Keratinocyte (primary cell): ENCODE results near the gene TSGA10. TPM values are rescaled to one million over a fixed set of nuclear protein-coding genes. Genes with fewer than 3 reads are reported as not detected.

ENCODE experiments used
- DNase-seq: peaks from one replicate; pipeline ENCODE4 v3.0.0-alpha.2; 2011; ENCODE audit warnings: low read depth, missing footprints, low spot score
- FAIRE-seq: peaks from 2 replicates; lab custom pipeline; 2011; peaks lifted over from hg19 to GRCh38; lab: Jason Lieb, UNC
- H2AFZ ChIP-seq: 2 replicates; pipeline ENCODE4 v1.6.0; 2012; ENCODE audit warnings: low read length, control low read depth, inconsistent platforms; ENCODE audit not compliant: control insufficient read depth
- H3K27ac ChIP-seq: 2 replicates; pipeline ENCODE4 v1.5.1; 2011; ENCODE audit warnings: low read length; ENCODE audit not compliant: control insufficient read depth, insufficient read depth
- H3K27me3 ChIP-seq: 3 replicates; pipeline ENCODE4 v1.6.0; 2011; ENCODE audit warnings: low read length; ENCODE audit not compliant: control insufficient read depth, insufficient read depth; ENCODE audit errors: extremely low read depth
- H3K36me3 ChIP-seq, 2 experiments: 2 replicates in 1 of 2; 3 replicates in 1 of 2; pipeline ENCODE4 v1.5.1; 2011; ENCODE audit warnings: low read length in 2 of 2, mild to moderate bottlenecking in 1 of 2; ENCODE audit not compliant: control insufficient read depth in 2 of 2, insufficient read depth in 2 of 2; ENCODE audit errors: extremely low read depth in 1 of 2
- H3K4me1 ChIP-seq: 3 replicates; pipeline ENCODE4 v1.5.1; 2011; ENCODE audit warnings: low read length; ENCODE audit not compliant: control insufficient read depth, insufficient read depth; ENCODE audit errors: extremely low read depth
- H3K4me2 ChIP-seq: 3 replicates; pipeline ENCODE4 v1.6.0; 2011; ENCODE audit warnings: low read depth, low read length; ENCODE audit not compliant: control insufficient read depth, insufficient read depth; ENCODE audit errors: extremely low read depth
- H3K4me3 ChIP-seq, 3 experiments: fragments of 200-600 bp in 1 of 3; sonication (generic) in 1 of 3; 2 replicates in 2 of 3; 3 replicates in 1 of 3; pipeline ENCODE4 v1.5.1; 2011 to 2016; ENCODE audit warnings: low read length in 3 of 3, mild to moderate bottlenecking in 3 of 3, control low read depth in 2 of 3, inconsistent platforms in 1 of 3, low read depth in 1 of 3, mixed read lengths in 1 of 3, mixed run types in 1 of 3, moderate library complexity in 1 of 3; ENCODE audit not compliant: control insufficient read depth in 2 of 3, insufficient read depth in 2 of 3; ENCODE audit errors: extremely low read depth in 1 of 3
- H3K79me2 ChIP-seq: 2 replicates; pipeline ENCODE4 v1.6.0; 2012; ENCODE audit warnings: low read length; ENCODE audit not compliant: control insufficient read depth, insufficient read depth
- H3K9ac ChIP-seq: 3 replicates; pipeline ENCODE4 v1.6.0; 2011; ENCODE audit warnings: low read length; ENCODE audit not compliant: control insufficient read depth, insufficient read depth; ENCODE audit errors: extremely low read depth
- H3K9me1 ChIP-seq: 3 replicates; pipeline ENCODE4 v1.6.0; 2011; ENCODE audit warnings: low read length; ENCODE audit not compliant: control insufficient read depth, insufficient read depth; ENCODE audit errors: extremely low read depth
- H3K9me3 ChIP-seq: 2 replicates; pipeline ENCODE4 v1.5.1; 2012; ENCODE audit warnings: low read depth, low read length; ENCODE audit not compliant: control insufficient read depth
- H4K20me1 ChIP-seq: 3 replicates; pipeline ENCODE4 v1.6.0; 2011; ENCODE audit warnings: low read length; ENCODE audit not compliant: control insufficient read depth, insufficient read depth; ENCODE audit errors: extremely low read depth
- EZH2 ChIP-seq: IDR thresholded peaks from one replicate; pipeline ENCODE4 v1.6.1; 2012; ENCODE audit warnings: inconsistent platforms, mild to moderate bottlenecking, low read length, moderate library complexity
- dilution Hi-C: fragments of 300-500 bp; cut with MboI; formaldehyde crosslinking; loops from one replicate; pipeline ENCODE4 v1.7.0; 2020; ENCODE audit warnings: low sequenced_read_pairs; ENCODE audit not compliant: extremely low pct_ligation_motif_present
- polyA plus RNA-seq, 5 experiments: library from polyadenylated mRNA; depleted of rRNA in 3 of 5; stranded (reverse) in 3 of 5; stranded (forward) in 1 of 5; unstranded in 1 of 5; fragments of >200 nt; gene quantifications; 1 replicate in 1 of 5; 2 replicates in 3 of 5; 3 replicates in 1 of 5; pipeline versions ENCODE4 v1.2.1 to v1.2.3, GENCODE V29; 2011 to 2012; ENCODE audit warnings: missing spikeins in 2 of 5, low read depth in 1 of 5, low replicate concordance in 1 of 5
- TF ChIP-seq, protein P1 (sequence below), 3 experiments: IDR thresholded peaks in 1 of 3; conservative IDR thresholded peaks in 1 of 3; optimal IDR thresholded peaks in 1 of 3; 2 replicates in 2 of 3; 3 replicates in 1 of 3; pipeline versions ENCODE3 to v1.5.1; 2011; ENCODE audit warnings: low read length in 3 of 3, mild to moderate bottlenecking in 3 of 3, moderate library complexity in 2 of 3, control low read depth in 1 of 3, inconsistent platforms in 1 of 3; ENCODE audit not compliant: insufficient read depth in 2 of 3; ENCODE audit errors: extremely low read depth in 1 of 3

Gene TSGA10
- polyA plus RNA-seq, 1 donor (not counting 4 experiments of a cell fraction or from before 2014, with no cell fraction given) = 2.4 TPM

- Histone ChIP-seq H3K27me3 (no peaks in the 10 kb centered on the region), H3K79me2 (no peaks in the 10 kb centered on the region), H3K27ac (no peak overlapping the region), H3K9ac (no peak overlapping the region), H3K4me2 (no peak overlapping the region), H3K36me3 (no peaks in the 10 kb centered on the region), H2AFZ (no peak overlapping the region), H3K4me1 (peaks cover 2% of the 10 kb centered on the region), H3K4me3 (no peak overlapping the region), H3K9me3 (no peaks in the 10 kb centered on the region), H3K9me1 (no peaks in the 10 kb centered on the region), H4K20me1 (no peaks in the 10 kb centered on the region)
- FAIRE-seq (no peak), DNase-seq (no peak)
- dilution Hi-C loops = no loop called here
- TF ChIP-seq, protein P1, sequence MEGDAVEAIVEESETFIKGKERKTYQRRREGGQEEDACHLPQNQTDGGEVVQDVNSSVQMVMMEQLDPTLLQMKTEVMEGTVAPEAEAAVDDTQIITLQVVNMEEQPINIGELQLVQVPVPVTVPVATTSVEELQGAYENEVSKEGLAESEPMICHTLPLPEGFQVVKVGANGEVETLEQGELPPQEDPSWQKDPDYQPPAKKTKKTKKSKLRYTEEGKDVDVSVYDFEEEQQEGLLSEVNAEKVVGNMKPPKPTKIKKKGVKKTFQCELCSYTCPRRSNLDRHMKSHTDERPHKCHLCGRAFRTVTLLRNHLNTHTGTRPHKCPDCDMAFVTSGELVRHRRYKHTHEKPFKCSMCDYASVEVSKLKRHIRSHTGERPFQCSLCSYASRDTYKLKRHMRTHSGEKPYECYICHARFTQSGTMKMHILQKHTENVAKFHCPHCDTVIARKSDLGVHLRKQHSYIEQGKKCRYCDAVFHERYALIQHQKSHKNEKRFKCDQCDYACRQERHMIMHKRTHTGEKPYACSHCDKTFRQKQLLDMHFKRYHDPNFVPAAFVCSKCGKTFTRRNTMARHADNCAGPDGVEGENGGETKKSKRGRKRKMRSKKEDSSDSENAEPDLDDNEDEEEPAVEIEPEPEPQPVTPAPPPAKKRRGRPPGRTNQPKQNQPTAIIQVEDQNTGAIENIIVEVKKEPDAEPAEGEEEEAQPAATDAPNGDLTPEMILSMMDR (optimal IDR thresholded peaks at IDR 0.05 in 1 of 3, IDR thresholded peaks at IDR 0.05 in 1 of 3, conservative IDR thresholded peaks at IDR 0.05 in 1 of 3; ENCODE audit: extremely low read depth in 1 of 3, insufficient read depth in 2 of 3, low read length in 3 of 3) = no peak
- no peak for TF ChIP-seq EZH2
Measured at GRCh38 chr2:99084256-99084655, 70.5 kb downstream of the TSGA10 start.

GRCh38 chr2:99081891-99082290 is 72.9 kb downstream of the TSGA10 start:
- no peak overlapping the region for H3K9ac ChIP-seq
- no peaks in the 10 kb centered on the region for H3K9me3 ChIP-seq
- dilution Hi-C loops = no loop called here
- no peaks in the 10 kb centered on the region for H4K20me1 ChIP-seq
- FAIRE-seq (no peak), DNase-seq (no peak)
- H3K36me3 ChIP-seq = no peaks in the 10 kb centered on the region
- H3K9me1 ChIP-seq = no peaks in the 10 kb centered on the region
- TF ChIP-seq EZH2 = no peak
- TF ChIP-seq, protein P1 (optimal IDR thresholded peaks at IDR 0.05 in 1 of 3, IDR thresholded peaks at IDR 0.05 in 1 of 3, conservative IDR thresholded peaks at IDR 0.05 in 1 of 3; ENCODE audit: extremely low read depth in 1 of 3, insufficient read depth in 2 of 3, low read length in 3 of 3) = no peak
- H3K4me3 ChIP-seq = no peak overlapping the region
- no peak overlapping the region for H3K4me2 ChIP-seq
- no peaks in the 10 kb centered on the region for H3K27me3 ChIP-seq
- H3K4me1 ChIP-seq = peaks cover 7% of the 10 kb centered on the region
- H3K79me2 ChIP-seq = no peaks in the 10 kb centered on the region
- no peak overlapping the region for H2AFZ ChIP-seq
- no peak overlapping the region for H3K27ac ChIP-seq
